SKM-1 treated with dmso at 0.1 percent for 144 hours (cell line): ENCODE data around the gene CADM2.
"Not testable (repeated sequence)": the region's sequence is repeated elsewhere in the genome, so short reads cannot be mapped to it uniquely, and the experiment has no call there.

ENCODE experiments used
- DNase-seq: peaks from one replicate; lab custom pipeline; 2025; ENCODE audit not compliant: unreplicated experiment; lab: John Stamatoyannopoulos, UW

CADM2 gene

GRCh38 chr3:84958495-84959469 is at the start of gene CADM2:
TSS of gene CADM2 (plus strand) at chr3:84958989.
- DNase-seq = peak; percentile 79

DNA sequence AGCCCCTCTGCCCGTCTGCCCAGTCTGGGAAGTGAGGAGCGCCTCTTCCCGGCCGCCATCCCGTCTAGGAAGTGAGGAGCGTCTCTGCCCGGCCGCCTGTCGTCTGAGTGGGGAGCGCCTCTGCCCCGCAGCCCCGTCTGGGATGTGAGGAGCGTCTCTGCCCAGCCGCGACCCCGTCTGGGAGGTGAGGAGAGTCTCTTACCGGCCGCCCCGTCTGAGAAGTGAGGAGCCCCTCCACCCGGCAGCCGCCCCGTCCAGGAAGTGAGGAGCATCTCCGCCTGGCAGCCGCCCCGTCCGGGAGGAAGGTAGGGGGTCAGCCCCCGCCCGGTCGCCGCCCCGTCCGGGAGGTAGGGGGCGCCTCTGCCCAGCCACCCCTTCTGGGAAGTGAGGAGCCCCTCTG is 40.2 kb upstream of the CADM2 start:
- DNase-seq = not testable (repeated sequence)

GRCh38 chr3:84922682-84923081 is 36.1 kb upstream of the CADM2 start:
- no peak for DNase-seq

DNA sequence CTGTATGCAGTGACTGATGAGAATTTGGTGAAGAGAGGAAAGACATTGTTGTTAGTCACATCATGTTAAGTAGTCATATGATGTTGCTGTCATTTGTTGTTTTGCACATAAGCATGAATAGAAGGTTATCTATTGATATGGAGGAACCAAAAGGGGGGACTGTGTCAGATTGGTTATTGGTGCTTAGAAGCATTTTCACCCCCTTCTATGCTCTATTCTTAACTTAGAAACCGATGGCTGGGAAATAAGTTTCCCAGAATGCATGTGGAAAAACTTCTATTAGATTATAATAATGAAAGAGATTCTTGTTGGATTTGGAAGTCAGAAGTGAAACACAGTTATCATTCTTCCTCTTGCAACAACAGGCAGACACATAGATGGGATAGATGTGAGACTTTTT is 33.2 kb upstream of the CADM2 start:
- DNase-seq = no peak

DNA sequence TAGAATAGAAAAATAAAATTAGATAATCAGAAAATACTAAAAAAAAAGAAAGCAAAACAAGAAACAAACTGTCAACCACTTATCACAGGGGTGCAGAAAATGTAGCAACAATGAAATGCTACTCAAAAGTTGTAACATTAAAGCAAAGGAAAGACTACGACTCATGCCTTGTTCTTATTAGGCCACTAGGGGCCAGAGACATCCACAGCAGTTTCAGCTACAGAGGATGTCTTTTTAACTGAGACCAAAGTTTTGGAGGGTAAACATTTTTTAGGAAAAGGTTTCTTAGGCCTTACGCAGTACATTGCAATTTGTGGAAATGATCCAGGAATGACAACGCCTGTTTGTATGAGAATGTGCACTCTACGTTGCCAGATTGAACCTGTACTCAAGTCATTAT is 15.4 kb upstream of the CADM2 start:
- DNase-seq = no peak

DNA sequence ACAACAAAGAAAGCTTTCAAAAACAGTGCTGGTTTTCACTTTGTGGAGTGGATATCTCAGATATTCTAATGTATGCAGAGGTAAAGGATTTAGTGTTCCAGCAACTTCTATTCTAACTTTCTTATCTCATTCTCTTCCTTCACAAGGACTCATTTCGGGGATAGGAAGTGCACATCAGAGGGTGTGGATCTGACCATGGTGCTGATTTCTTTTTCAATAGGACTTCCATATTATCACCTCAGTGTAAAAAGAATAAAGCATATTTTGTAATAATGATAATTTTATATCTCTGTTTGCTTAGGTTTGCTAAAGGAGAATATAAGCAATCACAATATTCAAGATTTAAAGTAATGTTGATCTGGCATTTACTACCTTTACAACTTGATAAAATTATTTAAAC is 12.5 kb upstream of the CADM2 start:
- no peak for DNase-seq

DNA sequence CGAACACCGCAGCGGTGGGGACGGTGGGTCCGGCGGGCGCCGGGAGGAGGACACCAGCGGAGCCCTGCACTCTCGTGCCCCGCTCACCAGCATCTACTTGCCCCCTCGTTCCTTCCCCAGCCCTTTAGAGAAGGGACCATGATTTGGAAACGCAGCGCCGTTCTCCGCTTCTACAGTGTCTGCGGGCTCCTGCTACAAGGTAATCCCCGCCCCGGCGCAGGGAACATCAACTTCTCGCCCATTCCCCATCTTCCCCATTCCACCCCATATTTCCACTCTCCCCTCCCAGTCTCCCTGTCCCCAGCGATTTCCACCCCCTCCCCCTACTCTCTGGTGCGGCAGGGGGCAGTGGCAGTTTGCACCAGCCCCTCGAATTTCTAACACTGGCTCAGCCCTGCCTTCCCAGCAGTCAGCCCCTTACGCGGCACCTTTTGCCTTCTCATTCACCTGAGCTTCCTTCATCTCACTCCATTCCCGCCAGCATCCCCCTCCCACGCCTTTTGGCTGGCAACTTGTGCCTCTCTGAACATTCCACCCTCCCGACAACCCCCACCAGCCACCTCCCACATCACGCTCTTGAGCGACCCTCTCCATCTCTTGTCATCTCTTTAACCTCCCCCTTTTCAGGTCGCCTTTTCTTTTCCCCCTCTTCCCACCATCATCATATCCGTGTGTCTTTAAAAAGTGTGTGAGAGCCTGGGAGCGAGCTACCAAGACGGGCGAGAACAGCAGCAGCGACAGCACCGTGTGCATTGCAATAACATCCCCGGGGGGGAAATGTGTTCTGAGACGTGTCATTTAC is 882 bp downstream of the CADM2 start:
- DNase-seq = no peak

DNA sequence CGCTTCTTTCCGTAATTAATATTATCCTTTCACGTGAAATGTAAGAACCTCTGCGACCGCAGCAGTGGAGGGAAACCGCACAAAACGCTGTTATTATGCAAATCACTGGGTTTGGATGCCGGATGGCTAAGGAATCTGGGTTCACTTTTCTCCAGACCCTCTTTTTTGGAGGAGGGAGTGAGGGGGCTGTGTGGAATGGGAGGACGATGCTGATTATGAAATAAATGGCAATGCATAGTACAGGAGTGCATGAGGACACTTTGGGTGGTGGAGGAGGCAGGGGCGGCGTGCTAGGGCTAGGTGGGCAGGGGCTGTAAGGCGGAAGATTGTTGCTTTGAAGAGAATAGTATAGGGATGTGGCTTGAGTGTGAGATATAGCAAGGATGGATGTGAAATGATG is 1.8 kb downstream of the CADM2 start:
- no peak for DNase-seq

DNA sequence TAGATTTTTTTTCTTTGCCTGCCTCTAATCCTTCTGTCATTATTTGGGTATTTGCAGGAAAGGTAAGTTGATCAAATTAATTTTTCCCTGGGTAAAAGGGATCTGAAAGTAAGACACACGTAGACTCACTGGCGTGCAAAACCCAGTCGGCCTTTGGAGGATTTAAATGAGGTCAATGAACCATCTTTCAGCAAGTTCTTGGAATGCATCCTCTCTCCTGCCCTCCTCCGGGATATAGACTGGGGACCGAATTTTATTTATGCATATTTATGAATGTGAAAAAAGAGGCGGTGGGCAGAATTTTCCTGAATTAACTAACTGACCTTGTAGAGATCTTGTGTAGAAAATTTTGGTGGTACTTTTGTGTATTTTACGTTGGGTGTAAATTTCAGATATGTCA is 2.2 kb downstream of the CADM2 start:
- no peak for DNase-seq

DNA sequence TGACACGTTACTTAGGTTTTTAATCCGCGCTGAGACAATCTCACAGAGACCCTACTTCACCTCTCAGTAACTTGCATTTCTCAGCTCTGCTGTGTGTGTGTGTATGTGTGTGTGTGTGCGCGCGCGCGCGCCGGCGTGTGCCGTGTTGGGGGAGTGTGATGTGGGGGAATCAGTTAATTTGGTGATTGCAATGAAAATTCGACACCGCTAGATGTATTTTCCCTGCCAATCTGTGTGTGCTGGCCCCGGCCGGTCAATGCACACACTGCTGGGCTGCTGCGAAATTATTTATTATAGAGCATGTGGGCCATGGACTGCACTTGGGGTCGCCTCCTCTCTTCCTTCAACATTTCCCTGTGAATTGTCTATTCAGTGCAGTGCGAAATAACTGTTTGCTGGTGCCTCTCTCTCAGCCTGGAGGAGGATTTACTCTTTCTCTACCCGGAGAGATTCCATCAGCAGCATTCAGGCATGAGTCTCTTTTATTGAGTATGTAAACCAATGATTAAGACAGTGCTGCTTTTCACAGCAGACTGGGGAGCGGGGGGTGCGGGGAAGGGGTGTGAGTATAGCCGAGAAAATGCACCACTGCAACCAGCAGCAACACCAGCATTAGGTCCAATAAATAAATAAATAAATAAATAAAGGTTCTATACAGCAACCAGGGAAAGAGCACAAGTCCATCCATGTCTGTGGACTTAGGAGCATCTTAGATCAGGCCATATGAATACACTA is 2.9 kb downstream of the CADM2 start:
- no peak for DNase-seq

- no peak for DNase-seq
Measured at GRCh38 chr3:84962415-84962814, 3.6 kb downstream of the CADM2 start.

DNA sequence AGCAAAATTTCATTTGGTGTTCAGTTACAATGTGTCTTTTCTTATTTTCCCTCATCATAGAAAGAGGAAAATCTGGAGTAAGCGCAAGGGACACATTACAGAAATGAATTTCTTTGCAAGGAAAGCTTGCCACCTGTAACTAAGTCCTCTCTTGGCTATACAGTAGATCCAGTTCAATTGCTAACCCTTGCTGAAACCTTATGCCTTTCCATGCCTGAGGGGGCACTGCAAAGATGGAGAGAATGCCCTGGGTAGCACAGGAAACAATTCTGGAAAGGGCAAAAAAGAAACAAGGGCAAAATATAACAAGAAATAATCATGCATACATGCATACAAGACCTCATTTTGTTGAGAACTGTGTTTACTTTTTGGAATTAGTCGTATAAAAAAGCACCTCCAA is 4.3 kb downstream of the CADM2 start:
- DNase-seq = no peak

- DNase-seq = no peak
Measured at GRCh38 chr3:84965141-84965540, 6.4 kb downstream of the CADM2 start.

GRCh38 chr3:84967767-84968581 is 9.2 kb downstream of the CADM2 start:
- DNase-seq = no peak

- no peak for DNase-seq
Measured at GRCh38 chr3:84968701-84969235, 10.0 kb downstream of the CADM2 start.

- DNase-seq = no peak
Measured at GRCh38 chr3:84974347-84974746, 15.6 kb downstream of the CADM2 start.

- no peak for DNase-seq
Measured at GRCh38 chr3:84977021-84977420, 18.2 kb downstream of the CADM2 start.

DNA sequence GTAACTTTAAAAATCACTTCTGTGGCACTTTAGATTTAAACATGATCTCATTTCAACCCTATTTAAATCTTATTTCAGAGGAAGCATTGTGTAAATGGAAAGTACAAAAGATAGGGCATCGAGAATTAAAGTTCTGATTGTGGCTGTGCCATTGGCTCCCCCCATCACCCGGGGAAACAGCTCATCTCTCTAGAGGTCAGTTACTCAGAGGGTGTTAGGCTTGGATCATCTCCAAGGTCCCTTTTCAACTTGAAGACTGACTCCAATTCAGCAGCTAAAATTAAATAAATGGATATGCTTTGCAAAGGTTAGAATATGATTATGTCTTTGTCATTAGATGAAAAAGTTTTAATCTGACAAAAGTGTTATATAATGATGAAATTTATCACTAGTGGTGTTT is 20.1 kb downstream of the CADM2 start:
- DNase-seq = no peak

DNA sequence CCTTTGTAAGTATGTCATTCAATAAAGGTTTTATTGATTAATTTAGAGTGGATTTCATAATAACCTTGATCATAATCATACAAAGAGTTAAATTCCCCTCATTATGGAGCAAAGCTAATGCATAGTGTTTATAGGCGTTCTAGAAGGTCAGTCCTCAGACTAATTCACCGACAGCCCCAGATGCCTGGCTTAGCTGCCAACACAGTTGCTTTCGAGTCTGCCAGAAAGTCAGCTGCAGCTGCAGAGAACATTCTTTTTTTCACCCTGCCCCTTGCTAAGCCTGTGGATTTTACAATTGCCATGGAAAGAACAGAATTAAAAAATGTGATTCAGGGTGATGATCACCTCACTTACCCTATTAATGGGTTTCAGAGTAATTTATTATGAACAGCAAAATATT is 21.2 kb downstream of the CADM2 start:
- no peak for DNase-seq

DNA sequence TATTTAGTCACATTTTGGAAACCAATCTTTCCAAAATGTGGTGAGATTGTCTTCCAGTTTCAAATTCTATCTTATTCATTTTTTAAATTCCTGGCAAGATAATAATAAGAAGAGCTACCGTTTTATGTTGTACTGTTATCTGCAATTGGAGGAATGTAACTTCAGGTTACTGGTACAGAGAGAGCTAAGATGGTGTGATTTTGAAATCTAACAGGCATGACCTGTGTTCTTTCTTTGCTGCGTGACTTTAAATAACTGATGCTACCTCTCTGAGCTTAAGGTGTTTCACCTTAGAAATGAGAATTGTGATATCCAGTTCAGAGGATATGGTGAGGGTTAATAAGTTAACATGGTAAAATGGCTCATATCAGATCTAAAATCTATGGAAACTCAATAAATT is 21.7 kb downstream of the CADM2 start:
- no peak for DNase-seq
